Keratinocyte (primary cell): Measurements from ENCODE around the gene PRR5. TPM values are rescaled to one million over a fixed set of nuclear protein-coding genes. Genes with fewer than 3 reads are reported as not detected.

Experiments
- DNase-seq: peaks from one replicate; pipeline ENCODE4 v3.0.0-alpha.2; 2011; ENCODE audit warnings: low read depth, missing footprints, low spot score
- FAIRE-seq: peaks from 2 replicates; lab custom pipeline; 2011; peaks lifted over from hg19 to GRCh38; lab: Jason Lieb, UNC
- H2AFZ ChIP-seq: 2 replicates; pipeline ENCODE4 v1.6.0; 2012; ENCODE audit warnings: low read length, control low read depth, inconsistent platforms; ENCODE audit not compliant: control insufficient read depth
- H3K27ac ChIP-seq: 2 replicates; pipeline ENCODE4 v1.5.1; 2011; ENCODE audit warnings: low read length; ENCODE audit not compliant: control insufficient read depth, insufficient read depth
- H3K27me3 ChIP-seq: 3 replicates; pipeline ENCODE4 v1.6.0; 2011; ENCODE audit warnings: low read length; ENCODE audit not compliant: control insufficient read depth, insufficient read depth; ENCODE audit errors: extremely low read depth
- H3K36me3 ChIP-seq, 2 experiments: 2 replicates in 1 of 2; 3 replicates in 1 of 2; pipeline ENCODE4 v1.5.1; 2011; ENCODE audit warnings: low read length in 2 of 2, mild to moderate bottlenecking in 1 of 2; ENCODE audit not compliant: control insufficient read depth in 2 of 2, insufficient read depth in 2 of 2; ENCODE audit errors: extremely low read depth in 1 of 2
- H3K4me1 ChIP-seq: 3 replicates; pipeline ENCODE4 v1.5.1; 2011; ENCODE audit warnings: low read length; ENCODE audit not compliant: control insufficient read depth, insufficient read depth; ENCODE audit errors: extremely low read depth
- H3K4me2 ChIP-seq: 3 replicates; pipeline ENCODE4 v1.6.0; 2011; ENCODE audit warnings: low read depth, low read length; ENCODE audit not compliant: control insufficient read depth, insufficient read depth; ENCODE audit errors: extremely low read depth
- H3K4me3 ChIP-seq, 3 experiments: fragments of 200-600 bp in 1 of 3; sonication (generic) in 1 of 3; 2 replicates in 2 of 3; 3 replicates in 1 of 3; pipeline ENCODE4 v1.5.1; 2011 to 2016; ENCODE audit warnings: low read length in 3 of 3, mild to moderate bottlenecking in 3 of 3, control low read depth in 2 of 3, inconsistent platforms in 1 of 3, low read depth in 1 of 3, mixed read lengths in 1 of 3, mixed run types in 1 of 3, moderate library complexity in 1 of 3; ENCODE audit not compliant: control insufficient read depth in 2 of 3, insufficient read depth in 2 of 3; ENCODE audit errors: extremely low read depth in 1 of 3
- H3K79me2 ChIP-seq: 2 replicates; pipeline ENCODE4 v1.6.0; 2012; ENCODE audit warnings: low read length; ENCODE audit not compliant: control insufficient read depth, insufficient read depth
- H3K9ac ChIP-seq: 3 replicates; pipeline ENCODE4 v1.6.0; 2011; ENCODE audit warnings: low read length; ENCODE audit not compliant: control insufficient read depth, insufficient read depth; ENCODE audit errors: extremely low read depth
- H3K9me1 ChIP-seq: 3 replicates; pipeline ENCODE4 v1.6.0; 2011; ENCODE audit warnings: low read length; ENCODE audit not compliant: control insufficient read depth, insufficient read depth; ENCODE audit errors: extremely low read depth
- H3K9me3 ChIP-seq: 2 replicates; pipeline ENCODE4 v1.5.1; 2012; ENCODE audit warnings: low read depth, low read length; ENCODE audit not compliant: control insufficient read depth
- H4K20me1 ChIP-seq: 3 replicates; pipeline ENCODE4 v1.6.0; 2011; ENCODE audit warnings: low read length; ENCODE audit not compliant: control insufficient read depth, insufficient read depth; ENCODE audit errors: extremely low read depth
- EZH2 ChIP-seq: IDR thresholded peaks from one replicate; pipeline ENCODE4 v1.6.1; 2012; ENCODE audit warnings: inconsistent platforms, mild to moderate bottlenecking, low read length, moderate library complexity
- dilution Hi-C: fragments of 300-500 bp; cut with MboI; formaldehyde crosslinking; loops from one replicate; pipeline ENCODE4 v1.7.0; 2020; ENCODE audit warnings: low sequenced_read_pairs; ENCODE audit not compliant: extremely low pct_ligation_motif_present
- polyA plus RNA-seq, 5 experiments: library from polyadenylated mRNA; depleted of rRNA in 3 of 5; stranded (reverse) in 3 of 5; stranded (forward) in 1 of 5; unstranded in 1 of 5; fragments of >200 nt; gene quantifications; 1 replicate in 1 of 5; 2 replicates in 3 of 5; 3 replicates in 1 of 5; pipeline versions ENCODE4 v1.2.1 to v1.2.3, GENCODE V29; 2011 to 2012; ENCODE audit warnings: missing spikeins in 2 of 5, low read depth in 1 of 5, low replicate concordance in 1 of 5
- TF ChIP-seq, protein P1 (sequence below), 3 experiments: IDR thresholded peaks in 1 of 3; conservative IDR thresholded peaks in 1 of 3; optimal IDR thresholded peaks in 1 of 3; 2 replicates in 2 of 3; 3 replicates in 1 of 3; pipeline versions ENCODE3 to v1.5.1; 2011; ENCODE audit warnings: low read length in 3 of 3, mild to moderate bottlenecking in 3 of 3, moderate library complexity in 2 of 3, control low read depth in 1 of 3, inconsistent platforms in 1 of 3; ENCODE audit not compliant: insufficient read depth in 2 of 3; ENCODE audit errors: extremely low read depth in 1 of 3

The PRR5 gene
- polyA plus RNA-seq, 1 donor (not counting 4 experiments of a cell fraction or from before 2014, with no cell fraction given): 9.1 TPM

DNA sequence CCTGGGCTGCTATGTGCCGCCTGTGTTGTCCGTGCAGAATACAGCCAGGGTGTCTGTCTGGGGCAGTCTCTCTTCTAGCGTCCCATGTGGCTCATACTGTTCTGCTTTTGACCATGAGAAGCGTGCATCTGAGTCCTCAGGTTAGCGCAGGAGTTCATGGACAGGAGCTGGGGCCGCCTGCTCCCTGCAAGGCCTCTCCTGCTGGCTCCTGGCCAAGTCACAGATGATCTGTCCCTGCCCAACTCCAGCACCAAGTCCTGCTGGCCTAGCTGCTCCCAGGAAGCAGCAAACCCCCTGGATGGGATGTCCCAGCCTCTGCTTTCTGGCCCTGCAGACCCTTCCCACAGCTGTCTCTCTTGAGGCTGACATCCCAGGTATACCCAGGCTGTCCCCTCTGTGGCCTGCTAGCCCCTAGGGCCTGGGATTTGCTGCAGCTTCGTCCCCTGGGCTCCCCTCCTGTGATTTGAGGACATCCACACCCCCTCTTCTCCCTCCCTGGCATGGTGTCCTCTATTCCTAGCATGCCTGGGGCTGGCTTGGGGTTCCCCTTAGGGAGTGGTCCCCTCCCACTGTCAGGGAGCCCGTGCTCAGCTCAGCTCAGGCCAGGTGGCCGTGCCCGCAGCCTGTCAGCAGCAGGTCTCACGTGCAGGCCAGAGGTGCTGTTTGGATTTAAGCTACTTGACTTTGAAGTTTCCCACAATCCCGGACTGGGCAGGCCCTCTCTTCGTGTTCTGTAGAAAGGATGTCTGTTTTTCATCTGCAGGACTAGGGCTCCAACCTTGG is 17.8 kb downstream of the PRR5 start:
- Histone ChIP-seq H3K36me3 (peaks cover 13% of the 10 kb centered on the region in 2 experiments), H3K27me3 (no peaks in the 10 kb centered on the region), H3K9ac (no peak overlapping the region), H3K9me1 (no peaks in the 10 kb centered on the region), H3K4me2 (no peak overlapping the region), H2AFZ (no peak overlapping the region), H3K4me1 (no peaks in the 10 kb centered on the region), H3K9me3 (no peaks in the 10 kb centered on the region), H4K20me1 (no peaks in the 10 kb centered on the region), H3K27ac (no peak overlapping the region), H3K4me3 (no peak overlapping the region), H3K79me2 (no peaks in the 10 kb centered on the region)
- FAIRE-seq (no peak), DNase-seq (no peak)
- dilution Hi-C loops: no loop called here
- no peak for TF ChIP-seq EZH2
- TF ChIP-seq, protein P1, sequence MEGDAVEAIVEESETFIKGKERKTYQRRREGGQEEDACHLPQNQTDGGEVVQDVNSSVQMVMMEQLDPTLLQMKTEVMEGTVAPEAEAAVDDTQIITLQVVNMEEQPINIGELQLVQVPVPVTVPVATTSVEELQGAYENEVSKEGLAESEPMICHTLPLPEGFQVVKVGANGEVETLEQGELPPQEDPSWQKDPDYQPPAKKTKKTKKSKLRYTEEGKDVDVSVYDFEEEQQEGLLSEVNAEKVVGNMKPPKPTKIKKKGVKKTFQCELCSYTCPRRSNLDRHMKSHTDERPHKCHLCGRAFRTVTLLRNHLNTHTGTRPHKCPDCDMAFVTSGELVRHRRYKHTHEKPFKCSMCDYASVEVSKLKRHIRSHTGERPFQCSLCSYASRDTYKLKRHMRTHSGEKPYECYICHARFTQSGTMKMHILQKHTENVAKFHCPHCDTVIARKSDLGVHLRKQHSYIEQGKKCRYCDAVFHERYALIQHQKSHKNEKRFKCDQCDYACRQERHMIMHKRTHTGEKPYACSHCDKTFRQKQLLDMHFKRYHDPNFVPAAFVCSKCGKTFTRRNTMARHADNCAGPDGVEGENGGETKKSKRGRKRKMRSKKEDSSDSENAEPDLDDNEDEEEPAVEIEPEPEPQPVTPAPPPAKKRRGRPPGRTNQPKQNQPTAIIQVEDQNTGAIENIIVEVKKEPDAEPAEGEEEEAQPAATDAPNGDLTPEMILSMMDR (optimal IDR thresholded peaks at IDR 0.05 in 1 of 3, IDR thresholded peaks at IDR 0.05 in 1 of 3, conservative IDR thresholded peaks at IDR 0.05 in 1 of 3; ENCODE audit: extremely low read depth in 1 of 3, insufficient read depth in 2 of 3, low read length in 3 of 3): no peak

GRCh38 chr22:44721213-44721612 is 19.2 kb downstream of the PRR5 start:
- no peak for DNase-seq
- Histone ChIP-seq H3K27ac (no peak overlapping the region), H3K79me2 (no peaks in the 10 kb centered on the region), H3K9ac (no peak overlapping the region), H2AFZ (no peak overlapping the region), H3K27me3 (no peaks in the 10 kb centered on the region), H3K4me1 (no peaks in the 10 kb centered on the region), H3K4me3 (no peak overlapping the region), H3K9me1 (no peaks in the 10 kb centered on the region), H4K20me1 (no peaks in the 10 kb centered on the region), H3K4me2 (no peak overlapping the region), H3K36me3 (peaks cover 14 to 16% of the 10 kb centered on the region in 2 experiments), H3K9me3 (no peaks in the 10 kb centered on the region)
- TF ChIP-seq, protein P1 (optimal IDR thresholded peaks at IDR 0.05 in 1 of 3, IDR thresholded peaks at IDR 0.05 in 1 of 3, conservative IDR thresholded peaks at IDR 0.05 in 1 of 3; ENCODE audit: extremely low read depth in 1 of 3, insufficient read depth in 2 of 3, low read length in 3 of 3): no peak
- TF ChIP-seq EZH2: no peak
- dilution Hi-C loops: no loop called here
- FAIRE-seq: no peak
